HUDEP-2 (cell line): Measurements from ENCODE around the gene ABTB2.

Experiments used
- DNase-seq, 76 experiments: peaks; one replicate each; lab custom pipeline; 2025; ENCODE audit not compliant: unreplicated experiment in 76 of 76; lab: John Stamatoyannopoulos, UW

The ABTB2 gene

GRCh38 chr11:34296412-34296811 lies 61.4 kb downstream of the ABTB2 start:
- DNase-seq, result no peak

GRCh38 chr11:34292546-34292945 lies 65.3 kb downstream of the ABTB2 start:
- no peak for DNase-seq

- no peak for DNase-seq
Measured at GRCh38 chr11:34292111-34292510, 65.7 kb downstream of the ABTB2 start.

GRCh38 chr11:34290926-34291325 lies 66.9 kb downstream of the ABTB2 start:
- DNase-seq, result no peak

- no peak for DNase-seq
Measured at GRCh38 chr11:34288492-34288891, 69.3 kb downstream of the ABTB2 start.

GRCh38 chr11:34284811-34285481 lies 72.9 kb downstream of the ABTB2 start:
- no peak for DNase-seq

GRCh38 chr11:34284156-34284555 lies 73.7 kb downstream of the ABTB2 start:
- DNase-seq, result no peak

GRCh38 chr11:34280945-34281872 lies 76.6 kb downstream of the ABTB2 start:
- no peak for DNase-seq

GRCh38 chr11:34278693-34279297 lies 79.0 kb downstream of the ABTB2 start:
- no peak for DNase-seq

GRCh38 chr11:34278175-34278574 lies 79.6 kb downstream of the ABTB2 start:
- no peak for DNase-seq

- DNase-seq, result no peak
Measured at GRCh38 chr11:34277171-34277570, 80.6 kb downstream of the ABTB2 start.

GRCh38 chr11:34276352-34276864 lies 81.4 kb downstream of the ABTB2 start:
- no peak for DNase-seq

- no peak for DNase-seq
Measured at GRCh38 chr11:34275486-34275885, 82.3 kb downstream of the ABTB2 start.

GRCh38 chr11:34274712-34275398 lies 83.0 kb downstream of the ABTB2 start:
- DNase-seq, result no peak

GRCh38 chr11:34273099-34273498 lies 84.7 kb downstream of the ABTB2 start:
- no peak for DNase-seq

- DNase-seq, result no peak
Measured at GRCh38 chr11:34271727-34272126, 86.1 kb downstream of the ABTB2 start.

- DNase-seq, result no peak
Measured at GRCh38 chr11:34270711-34271110, 87.1 kb downstream of the ABTB2 start.

- DNase-seq, result no peak
Measured at GRCh38 chr11:34269694-34270245, 88.0 kb downstream of the ABTB2 start.

- no peak for DNase-seq
Measured at GRCh38 chr11:34268906-34269430, 88.8 kb downstream of the ABTB2 start.

- no peak for DNase-seq
Measured at GRCh38 chr11:34267417-34267816, 90.4 kb downstream of the ABTB2 start.
